Activated naive CD4-positive, alpha-beta T cell treated with anti-CD3 and anti-CD28 coated beads, Interleukin-2, amount 50 U/mL, for 72 hours (primary cell): ENCODE data around the gene PPP1R9B. TPM values are rescaled to one million over a fixed set of nuclear protein-coding genes. Genes with fewer than 3 reads are reported as not detected.

Experiments used
- ATAC-seq, 2 donors: fragments of 150-1000 bp; cut with Tn5 transposase; 2 replicates each; pipeline ENCODE4 v1.10.0; 2021; ENCODE audit warnings: mild to moderate bottlenecking in 2 of 2, moderate library complexity in 2 of 2
- DNase-seq, 2 donors: peaks; one replicate each; pipeline ENCODE4 v3.0.0; 2021 to 2022; ENCODE audit warnings: low spot score in 2 of 2
- H3K27ac Mint-ChIP-seq, 2 donors: one replicate each; pipeline ENCODE4 v1.8.0; 2022; ENCODE audit warnings: mild to moderate bottlenecking in 2 of 2, mixed read lengths in 2 of 2
- H3K36me3 Mint-ChIP-seq, 2 donors: one replicate each; pipeline ENCODE4 v1.8.0; 2022; ENCODE audit warnings: mixed read lengths in 2 of 2
- H3K9me3 Mint-ChIP-seq, 2 donors: one replicate each; pipeline ENCODE4 v1.8.0; 2022; ENCODE audit warnings: mixed read lengths in 2 of 2
- total RNA-seq, 2 donors: library from RNA; stranded (reverse); gene quantifications; one replicate each; pipeline ENCODE4 v1.2.3, GENCODE V29; 2022

The PPP1R9B gene
- total RNA-seq, 2 donors from 2014 or later = 74.4 to 112 TPM

DNA sequence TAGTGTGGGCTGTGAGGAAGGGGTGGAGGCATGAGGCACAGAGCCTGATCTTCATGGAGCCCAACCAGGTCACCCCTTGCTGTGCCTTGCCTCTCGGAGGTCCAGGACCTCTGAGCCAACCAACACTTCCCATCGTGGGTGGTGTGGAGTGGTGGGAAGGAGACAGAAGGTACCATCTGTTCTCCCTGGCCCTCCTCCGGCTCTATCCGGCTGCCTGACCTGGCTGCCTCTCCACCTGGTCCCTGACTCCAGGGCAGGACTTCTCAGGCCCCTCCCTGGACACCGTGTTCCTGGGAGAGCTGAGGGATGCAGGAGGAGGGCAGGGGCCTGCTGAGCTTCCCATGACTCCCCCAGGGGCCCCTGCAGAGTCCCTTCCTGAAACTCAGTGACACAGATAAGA lies 51.5 kb downstream of the PPP1R9B start:
- Mint-ChIP-seq H3K36me3 (peaks cover 0 to 5% of the 10 kb centered on the region in 2 donors), H3K9me3 (no peaks in the 10 kb centered on the region)
- no peak for ATAC-seq

DNA sequence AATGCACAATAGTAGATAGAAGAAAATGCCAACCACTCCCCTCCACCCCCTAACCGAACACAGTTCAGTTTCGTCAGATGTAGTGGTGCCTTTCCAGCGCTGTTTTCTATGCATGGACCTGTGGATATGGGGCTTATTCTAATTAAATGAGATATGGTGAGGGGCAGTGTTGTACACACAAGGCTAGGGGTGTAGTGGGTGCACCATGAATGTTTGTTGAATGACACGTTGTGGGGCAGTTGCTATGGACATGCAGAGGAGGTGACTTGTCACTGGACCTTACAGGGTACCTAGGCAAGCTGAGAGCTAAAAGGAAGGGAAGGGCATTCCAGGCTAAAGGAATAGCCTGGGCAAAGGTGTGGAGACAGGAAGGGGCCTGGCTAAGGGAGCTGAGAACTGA lies 51.9 kb downstream of the PPP1R9B start:
- Mint-ChIP-seq H3K27ac (no peak overlapping the region), H3K9me3 (no peaks in the 10 kb centered on the region), H3K36me3 (peaks cover 0 to 5% of the 10 kb centered on the region in 2 donors)
- ATAC-seq (no peak), DNase-seq (no peak)

More for the DNA sequence above, 51.5 kb downstream of the PPP1R9B start:
- DNase-seq = no peak
- H3K27ac Mint-ChIP-seq = no peak overlapping the region

DNA sequence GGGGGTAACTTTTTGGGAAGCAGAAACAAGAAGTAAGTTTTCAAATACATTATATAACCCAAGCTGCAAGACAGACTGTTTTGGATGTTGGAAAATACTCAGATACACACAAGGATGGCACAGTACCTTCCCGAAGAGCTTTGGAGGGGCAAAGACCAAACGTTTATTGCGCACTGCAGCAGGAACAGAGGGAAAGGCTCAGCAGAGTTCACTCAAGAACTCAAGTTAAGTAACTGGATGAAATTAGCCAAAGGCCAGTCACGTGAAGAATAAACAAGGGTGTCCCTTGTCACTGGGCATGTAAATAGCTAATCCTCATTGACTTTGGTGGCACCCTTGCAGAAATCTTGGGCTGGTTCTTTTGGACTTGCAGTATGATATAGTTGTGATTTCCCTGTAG lies 52.6 kb downstream of the PPP1R9B start:
- DNase-seq (no peak), ATAC-seq (no peak)
- no peaks in the 10 kb centered on the region for H3K9me3 Mint-ChIP-seq
- H3K36me3 Mint-ChIP-seq = peaks cover 0 to 5% of the 10 kb centered on the region in 2 donors
- H3K27ac Mint-ChIP-seq = no peak overlapping the region

DNA sequence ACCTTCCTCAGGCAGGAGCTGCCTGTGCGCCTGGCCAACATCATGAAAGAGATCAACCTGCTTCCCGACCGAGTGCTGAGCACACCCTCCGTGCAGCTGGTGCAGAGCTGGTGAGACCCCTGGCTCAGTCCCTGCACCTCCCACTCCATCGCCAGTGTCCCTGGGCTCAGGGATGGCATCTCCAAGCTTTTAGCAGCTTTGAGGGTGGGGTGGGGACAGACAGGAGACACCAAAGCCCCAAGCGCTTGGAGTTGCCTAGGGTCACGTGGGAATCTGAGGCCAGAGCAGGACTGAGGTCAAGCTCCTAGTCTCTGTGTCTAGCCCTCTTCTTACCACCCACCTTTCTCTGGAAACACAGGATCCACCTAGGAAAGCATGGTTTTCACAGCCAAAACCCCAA lies 53.0 kb downstream of the PPP1R9B start:
- H3K27ac Mint-ChIP-seq = no peak overlapping the region
- DNase-seq (no peak), ATAC-seq (no peak)
- no peaks in the 10 kb centered on the region for H3K9me3 Mint-ChIP-seq
- peaks cover 0 to 5% of the 10 kb centered on the region in 2 donors for H3K36me3 Mint-ChIP-seq

DNA sequence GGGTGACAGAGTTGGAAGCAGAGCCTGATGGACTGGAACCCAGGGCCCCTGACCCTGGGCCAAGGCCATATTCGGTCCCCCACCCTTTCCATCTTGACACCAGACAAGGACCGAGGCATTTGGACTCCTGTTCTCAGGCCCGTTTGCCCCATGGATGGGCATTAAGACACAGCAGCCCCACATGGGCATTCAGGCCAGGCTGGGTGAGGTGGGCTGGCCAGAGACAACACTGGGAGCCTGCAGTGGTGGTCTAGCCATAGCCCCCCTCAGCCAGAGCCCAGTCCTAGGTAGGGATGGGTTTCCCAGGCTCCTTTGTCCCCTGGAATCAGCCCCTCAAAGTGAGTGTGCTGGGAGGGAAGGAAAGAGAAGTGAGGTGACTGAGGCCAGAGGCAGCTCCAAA lies 53.7 kb downstream of the PPP1R9B start:
- Mint-ChIP-seq H3K36me3 (peaks cover 0 to 5% of the 10 kb centered on the region in 2 donors), H3K9me3 (no peaks in the 10 kb centered on the region), H3K27ac (peak overlapping the region; percentile 23 to 94)
- ATAC-seq = no peak
- no peak for DNase-seq

DNA sequence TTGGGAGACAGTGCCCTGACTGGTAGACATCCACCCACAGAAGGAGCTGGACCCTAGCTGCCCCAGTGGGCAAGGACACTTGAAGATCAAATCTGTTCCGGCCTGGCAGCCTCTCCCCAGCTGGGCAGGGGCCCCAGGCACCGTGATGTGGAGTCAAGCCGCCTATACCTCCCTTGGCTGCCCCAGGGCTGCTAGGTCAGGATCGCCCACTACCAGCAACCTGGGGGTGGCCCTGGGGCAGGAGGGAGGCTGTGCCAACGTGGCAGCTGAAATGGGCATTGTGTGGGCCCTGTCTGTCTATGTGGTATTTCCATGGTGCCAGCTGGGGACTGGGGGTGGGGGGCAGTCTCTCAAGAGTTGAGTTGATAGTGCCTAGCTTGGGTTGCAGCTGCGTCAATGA lies 54.4 kb downstream of the PPP1R9B start:
- H3K27ac Mint-ChIP-seq = peak overlapping the region; percentile 79 to 94
- no peak for ATAC-seq

DNA sequence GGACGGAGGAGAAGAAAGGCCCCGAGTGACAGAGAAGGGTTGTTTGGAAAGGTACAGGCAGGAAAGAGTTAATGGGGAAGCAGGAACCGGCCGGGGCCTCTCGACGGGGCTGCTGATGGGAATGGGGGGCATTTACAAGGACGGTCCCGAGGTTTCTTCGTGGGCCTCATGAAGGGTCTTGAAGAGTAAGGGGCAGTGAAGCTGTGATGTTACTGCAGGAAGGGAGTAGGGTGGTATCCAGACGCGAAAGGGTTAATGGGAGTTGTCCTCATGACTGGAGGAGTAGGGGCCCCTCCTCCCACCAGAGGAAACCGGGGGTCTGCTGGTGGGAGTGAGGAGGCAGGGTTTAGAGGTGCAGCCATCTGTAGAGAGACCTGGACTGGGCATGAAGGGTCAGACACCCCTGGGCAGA lies 54.8 kb downstream of the PPP1R9B start:
- no peak for DNase-seq
- Mint-ChIP-seq H3K27ac (peak overlapping the region; percentile 79 to 94), H3K36me3 (peaks cover 0 to 5% of the 10 kb centered on the region in 2 donors), H3K9me3 (no peaks in the 10 kb centered on the region)
- no peak for ATAC-seq

More for the DNA sequence above, 54.4 kb downstream of the PPP1R9B start:
- no peak for DNase-seq
- no peaks in the 10 kb centered on the region for H3K9me3 Mint-ChIP-seq
- peaks cover 0 to 5% of the 10 kb centered on the region in 2 donors for H3K36me3 Mint-ChIP-seq

DNA sequence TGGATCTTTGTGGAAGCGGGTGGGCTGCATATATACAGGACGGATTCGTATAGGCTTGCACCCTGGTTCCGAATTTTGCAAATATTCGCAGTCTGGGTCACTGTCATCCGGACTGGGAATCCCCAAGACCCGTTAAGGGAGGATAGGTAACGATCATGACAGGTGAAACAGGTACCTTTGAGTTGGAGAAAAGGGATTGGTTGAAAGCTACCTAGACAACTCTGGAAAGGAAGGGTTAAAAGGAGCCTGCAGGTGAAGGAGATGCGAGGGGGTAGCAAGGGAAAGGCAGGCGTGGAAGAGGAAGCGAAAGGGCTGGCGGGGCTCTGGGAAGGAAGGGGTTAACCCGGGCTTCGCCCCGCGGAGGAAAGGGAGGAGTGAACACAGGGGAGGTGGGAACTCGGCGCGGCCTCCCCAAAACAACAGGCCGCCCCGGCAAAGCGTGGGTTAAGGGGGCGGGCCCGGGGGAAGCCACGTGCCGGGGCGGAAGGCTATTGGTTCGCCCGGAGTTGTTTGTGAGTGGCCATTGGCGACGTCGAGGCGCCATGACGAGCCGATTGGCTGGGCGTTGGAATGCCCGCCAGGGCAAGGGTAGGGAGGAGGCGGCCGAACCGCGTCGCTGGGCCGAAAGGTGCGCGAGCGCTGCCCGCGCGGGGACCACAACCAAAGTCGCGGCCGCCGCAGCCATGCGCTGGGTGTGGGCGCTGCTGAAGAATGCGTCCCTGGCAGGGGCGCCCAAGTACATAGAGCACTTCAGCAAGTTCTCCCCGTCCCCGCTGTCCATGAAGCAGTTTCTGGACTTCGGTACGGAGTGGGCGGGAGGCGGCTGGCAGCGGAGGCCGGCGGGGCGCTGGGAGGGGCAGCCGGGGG lies 55.5 kb downstream of the PPP1R9B start, which contains the start of gene PDK2:
Gene PDK2 (plus strand): TSS at position 599 of the 867 bp plus-strand sequence. CDS start 85 bp downstream, at position 684.
- peaks cover 0 to 5% of the 10 kb centered on the region in 2 donors for H3K36me3 Mint-ChIP-seq
- H3K9me3 Mint-ChIP-seq = no peaks in the 10 kb centered on the region
- peak; percentile 95 to 97 for ATAC-seq
- peak; percentile 94 to 97 for DNase-seq
- peak within 1 kb of the TSS; percentile 79 to 94 for H3K27ac Mint-ChIP-seq

DNA sequence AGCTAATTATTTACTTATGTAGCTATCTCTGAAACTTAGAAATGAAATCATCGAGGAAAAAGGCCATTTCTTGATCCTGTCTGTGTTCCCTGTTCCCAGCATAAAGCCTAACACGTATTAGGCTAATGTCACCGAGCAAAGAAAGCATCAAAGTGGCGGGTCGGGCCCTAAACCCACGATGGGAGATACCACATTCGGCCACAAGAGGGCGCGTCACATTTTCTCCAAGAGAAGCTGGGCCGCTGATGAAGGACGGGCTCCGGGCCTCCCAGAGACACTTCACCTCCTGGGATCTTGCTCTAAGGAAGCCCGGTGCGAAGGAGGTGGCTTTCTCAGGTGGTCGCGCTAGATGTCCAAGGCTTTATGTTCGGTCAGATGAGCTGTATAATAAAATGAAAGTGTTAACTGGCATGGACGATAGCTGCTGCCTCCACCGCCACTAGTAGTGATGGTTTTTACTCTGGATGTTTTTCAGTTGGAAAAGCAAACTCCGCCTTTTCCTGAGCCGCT lies 56.2 kb downstream of the PPP1R9B start:
- peak overlapping the region; percentile 79 to 94 for H3K27ac Mint-ChIP-seq
- DNase-seq (peak; percentile 86 to 93), ATAC-seq (peak; percentile 54 to 55)
- H3K9me3 Mint-ChIP-seq = no peaks in the 10 kb centered on the region
- peaks cover 0 to 5% of the 10 kb centered on the region in 2 donors for H3K36me3 Mint-ChIP-seq

DNA sequence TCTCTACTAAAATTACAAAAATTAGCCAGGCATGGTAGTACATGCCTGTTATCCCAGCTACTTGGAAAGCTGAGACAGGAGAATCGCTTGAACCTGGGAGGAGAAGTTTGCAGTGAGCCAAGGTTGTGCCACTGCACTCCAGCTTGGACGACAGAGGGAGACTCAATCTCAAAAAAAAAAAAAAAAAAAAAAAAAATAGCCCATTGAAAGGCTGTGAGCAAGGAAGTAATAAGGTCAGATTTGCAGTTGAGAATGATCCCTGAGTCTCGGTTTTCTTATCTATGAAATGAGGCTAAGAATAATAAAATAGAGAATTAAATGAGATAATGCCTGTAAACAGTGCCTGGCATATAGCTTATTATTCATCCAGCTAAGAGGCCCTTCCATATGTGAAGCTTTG lies 56.7 kb downstream of the PPP1R9B start:
- DNase-seq = no peak
- ATAC-seq = no peak
- Mint-ChIP-seq H3K27ac (no peak overlapping the region), H3K36me3 (peaks cover 0 to 5% of the 10 kb centered on the region in 2 donors), H3K9me3 (no peaks in the 10 kb centered on the region)

DNA sequence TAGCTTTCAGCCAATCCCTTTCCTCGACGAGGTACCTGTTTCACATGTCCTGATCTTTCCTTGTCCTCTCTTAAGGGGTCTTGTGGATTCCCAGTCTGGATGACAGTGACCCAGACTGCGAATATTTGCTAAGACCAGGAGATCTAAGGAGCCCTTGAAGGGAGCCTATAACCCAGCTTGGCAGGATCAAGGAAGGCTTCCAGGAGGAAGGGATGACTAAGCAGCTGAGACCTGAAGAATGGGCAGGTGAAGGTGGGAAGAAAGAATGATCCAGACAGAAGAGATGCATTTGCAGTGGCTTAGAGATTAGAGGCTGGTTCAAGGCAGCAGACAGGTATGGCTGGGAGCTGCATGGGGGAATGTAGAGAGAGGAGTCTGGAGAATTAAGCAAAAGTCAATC lies 57.2 kb downstream of the PPP1R9B start:
- DNase-seq (no peak), ATAC-seq (no peak)
- H3K9me3 Mint-ChIP-seq = no peaks in the 10 kb centered on the region
- peak overlapping the region in 1 of 2 donors; percentile 23 for H3K27ac Mint-ChIP-seq
- peaks cover 0 to 5% of the 10 kb centered on the region in 2 donors for H3K36me3 Mint-ChIP-seq

DNA sequence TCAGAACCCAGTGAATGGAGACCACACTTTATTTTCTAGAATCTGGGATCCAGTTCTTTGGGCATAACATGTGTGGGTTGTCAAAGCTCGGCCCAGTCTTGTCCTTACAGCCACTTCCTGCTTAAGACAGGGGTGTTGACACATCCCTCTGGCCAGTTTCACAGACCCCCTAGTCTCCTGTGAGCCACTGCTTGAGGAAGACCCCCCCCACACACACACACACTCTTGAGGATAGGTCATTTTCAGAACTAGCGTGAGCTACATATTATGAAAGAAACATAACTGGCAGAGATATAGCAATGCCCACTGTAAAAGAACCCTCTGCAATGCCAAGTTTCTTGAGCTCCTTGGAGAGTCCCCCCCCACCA lies 58.6 kb downstream of the PPP1R9B start:
- Mint-ChIP-seq H3K36me3 (peaks cover 0 to 5% of the 10 kb centered on the region in 2 donors), H3K27ac (peak overlapping the region in 1 of 2 donors; percentile 31), H3K9me3 (no peaks in the 10 kb centered on the region)
- ATAC-seq (no peak), DNase-seq (no peak)

DNA sequence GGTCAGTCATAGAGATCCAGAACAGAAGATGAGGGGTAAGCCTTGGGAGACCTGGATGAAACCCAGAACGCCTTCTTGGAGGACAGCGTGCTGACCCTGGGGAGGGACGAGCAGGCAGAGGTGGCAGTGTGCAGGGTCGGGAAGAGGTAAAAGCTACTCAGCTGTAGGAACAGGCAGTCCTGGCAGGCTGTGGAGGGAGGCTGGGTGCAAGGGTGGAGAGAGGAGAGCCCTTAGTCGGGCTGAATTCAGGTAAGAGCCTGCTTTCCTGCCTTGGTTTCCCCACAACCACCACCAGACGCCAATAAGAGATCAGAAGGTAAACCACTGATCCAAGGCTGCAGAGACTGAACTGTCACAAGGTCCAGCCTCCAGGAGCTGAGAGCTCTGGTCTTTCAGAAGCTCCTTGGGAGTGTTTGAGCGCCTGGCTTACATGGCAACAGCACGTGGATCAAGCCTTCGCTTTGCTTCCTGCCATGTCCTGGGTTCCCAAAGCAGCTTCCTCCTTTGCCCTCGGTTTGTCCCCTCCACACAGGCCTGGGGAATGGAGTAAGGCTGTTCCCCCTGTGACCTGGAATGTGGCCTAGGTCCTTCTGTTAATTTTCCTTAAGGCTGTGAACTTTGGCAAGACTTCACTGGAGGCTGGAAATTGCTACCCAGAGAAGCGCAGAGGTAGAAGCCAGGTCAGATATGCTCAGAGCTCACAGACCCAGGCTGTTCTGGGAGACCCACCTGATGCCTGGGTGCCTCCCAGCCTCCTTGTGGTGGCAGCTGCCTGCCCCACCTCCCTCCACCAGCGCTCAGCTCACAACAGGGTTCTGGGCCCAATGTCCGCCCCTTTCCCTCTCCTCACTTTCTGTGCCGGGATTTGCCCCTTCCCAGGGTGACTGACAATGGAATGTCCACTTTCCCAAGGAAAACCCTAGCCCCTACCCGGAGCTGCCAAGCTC lies 59.2 kb downstream of the PPP1R9B start:
- ATAC-seq = no peak
- H3K36me3 Mint-ChIP-seq = peaks cover 0 to 5% of the 10 kb centered on the region in 2 donors
- H3K27ac Mint-ChIP-seq = peak overlapping the region in 1 of 2 donors; percentile 31
- no peaks in the 10 kb centered on the region for H3K9me3 Mint-ChIP-seq
- DNase-seq = no peak

DNA sequence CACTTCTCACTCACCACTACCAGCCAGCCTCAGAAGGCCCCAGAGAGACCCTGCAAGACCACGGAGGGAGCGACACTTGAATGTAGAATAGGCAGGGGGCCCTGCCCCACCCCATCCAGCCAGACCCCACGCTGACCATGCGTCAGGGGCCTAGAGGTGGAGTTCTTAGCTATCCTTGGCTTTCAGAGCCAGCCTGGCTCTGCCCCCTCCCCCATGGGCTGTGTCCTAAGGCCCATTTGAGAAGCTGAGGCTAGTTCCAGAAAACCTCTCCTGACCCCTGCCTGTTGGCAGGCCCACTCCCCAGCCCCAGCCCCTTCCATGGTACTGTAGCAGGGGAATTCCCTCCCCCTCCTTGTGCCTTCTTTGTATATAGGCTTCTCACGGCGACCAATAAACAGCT lies 60.4 kb downstream of the PPP1R9B start:
- H3K27ac Mint-ChIP-seq = no peak overlapping the region
- H3K9me3 Mint-ChIP-seq = no peaks in the 10 kb centered on the region
- H3K36me3 Mint-ChIP-seq = peaks cover 0 to under 1% of the 10 kb centered on the region in 2 donors
- DNase-seq (no peak), ATAC-seq (no peak)

DNA sequence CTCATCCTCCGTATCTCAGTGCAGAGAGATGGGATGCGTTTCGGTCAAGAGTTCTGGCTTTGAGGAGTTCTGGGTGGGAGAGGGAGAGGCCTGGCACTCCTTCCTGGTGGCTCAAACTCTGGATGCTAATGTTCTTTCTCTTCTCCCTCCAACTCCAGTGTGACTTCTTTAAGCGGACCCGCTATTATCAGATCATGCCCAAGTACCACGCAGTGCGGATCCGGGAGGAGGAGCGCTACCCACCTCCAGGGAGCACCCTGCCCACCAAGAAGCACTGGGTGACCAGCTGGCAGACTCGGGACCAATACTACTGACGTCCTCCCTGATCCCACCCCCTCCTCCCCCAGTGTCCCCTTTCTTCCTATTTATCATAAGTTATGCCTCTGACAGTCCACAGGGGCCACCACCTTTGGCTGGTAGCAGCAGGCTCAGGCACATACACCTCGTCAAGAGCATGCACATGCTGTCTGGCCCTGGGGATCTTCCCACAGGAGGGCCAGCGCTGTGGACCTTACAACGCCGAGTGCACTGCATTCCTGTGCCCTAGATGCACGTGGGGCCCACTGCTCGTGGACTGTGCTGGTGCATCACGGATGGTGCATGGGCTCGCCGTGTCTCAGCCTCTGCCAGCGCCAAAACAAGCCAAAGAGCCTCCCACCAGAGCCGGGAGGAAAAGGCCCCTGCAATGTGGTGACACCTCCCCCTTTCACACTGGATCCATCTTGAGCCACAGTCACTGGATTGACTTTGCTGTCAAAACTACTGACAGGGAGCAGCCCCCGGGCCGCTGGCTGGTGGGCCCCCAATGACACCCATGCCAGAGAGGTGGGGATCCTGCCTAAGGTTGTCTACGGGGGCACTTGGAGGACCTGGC lies 61.3 kb downstream of the PPP1R9B start:
- Mint-ChIP-seq H3K36me3 (no peaks in the 10 kb centered on the region), H3K27ac (no peak overlapping the region), H3K9me3 (no peaks in the 10 kb centered on the region)
- ATAC-seq (no peak), DNase-seq (no peak)

DNA sequence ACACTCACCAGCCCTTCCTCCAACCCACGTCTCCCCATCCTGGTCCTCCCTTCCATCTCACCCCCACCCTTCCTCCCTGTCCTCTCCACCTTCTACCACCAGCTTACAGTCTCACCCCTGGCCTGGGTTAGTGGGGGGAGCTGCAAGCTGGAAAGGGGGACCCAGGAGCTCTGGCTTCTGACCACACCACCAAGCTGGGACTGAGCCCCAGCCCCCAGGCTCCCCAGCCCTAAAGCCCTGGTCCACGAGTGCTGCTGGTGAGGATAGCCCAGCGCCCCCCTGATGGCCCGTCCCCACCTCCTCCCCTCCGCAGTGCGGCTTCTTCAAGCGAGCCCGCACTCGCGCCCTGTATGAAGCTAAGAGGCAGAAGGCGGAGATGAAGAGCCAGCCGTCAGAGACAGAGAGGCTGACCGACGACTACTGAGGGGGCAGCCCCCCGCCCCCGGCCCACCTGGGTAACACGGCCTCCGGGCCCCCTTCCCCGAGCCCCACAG lies 62.5 kb downstream of the PPP1R9B start:
- DNase-seq (no peak), ATAC-seq (no peak)
- Mint-ChIP-seq H3K27ac (no peak overlapping the region), H3K9me3 (no peaks in the 10 kb centered on the region), H3K36me3 (no peaks in the 10 kb centered on the region)
